H9 (cell line): ENCODE measurements around the gene NBPF26. TPM values are rescaled to one million over a fixed set of nuclear protein-coding genes. Genes with fewer than 3 reads are reported as not detected.
"Not testable (repeated sequence)": the region's sequence is repeated elsewhere in the genome, so short reads cannot be mapped to it uniquely, and the experiment has no call there.

Source experiments
- DNase-seq: peaks from one replicate; pipeline ENCODE4 v3.0.0-alpha.2; 2017
- H2AFZ ChIP-seq: one replicate; pipeline ENCODE4 v1.6.1; 2013; ENCODE audit warnings: mild to moderate bottlenecking, low read length, control low read depth, moderate library complexity
- H2AK5ac ChIP-seq: 2 replicates; pipeline ENCODE4 v1.6.1; 2013; ENCODE audit warnings: low read length, control low read depth, mixed read lengths; ENCODE audit not compliant: insufficient read length
- H2BK120ac ChIP-seq: one replicate; pipeline ENCODE4 v1.6.1; 2013; ENCODE audit warnings: low read depth, mild to moderate bottlenecking, low read length, control low read depth, inconsistent platforms; ENCODE audit not compliant: poor library complexity, severe bottlenecking
- H2BK12ac ChIP-seq: 2 replicates; pipeline ENCODE4 v1.6.1; 2013; ENCODE audit warnings: low read length, control low read depth, mixed read lengths, low read depth; ENCODE audit not compliant: insufficient read length
- H2BK15ac ChIP-seq: 2 replicates; pipeline ENCODE4 v1.6.1; 2013; ENCODE audit warnings: low read depth, low read length, control low read depth
- H2BK20ac ChIP-seq: one replicate; pipeline ENCODE4 v1.6.1; 2013; ENCODE audit warnings: low read depth, mild to moderate bottlenecking, low read length, control low read depth, inconsistent platforms; ENCODE audit not compliant: poor library complexity, severe bottlenecking
- H2BK5ac ChIP-seq: 2 replicates; pipeline ENCODE4 v1.6.1; 2013; ENCODE audit warnings: low read length, control low read depth, mixed read lengths; ENCODE audit not compliant: insufficient read length
- H3K14ac ChIP-seq: 2 replicates; pipeline ENCODE4 v1.6.1; 2013; ENCODE audit warnings: low read length, control low read depth; ENCODE audit not compliant: insufficient read depth
- H3K18ac ChIP-seq: 2 replicates; pipeline ENCODE4 v1.6.1; 2013; ENCODE audit warnings: low read depth, mild to moderate bottlenecking, mixed read lengths, low read length, control low read depth; ENCODE audit not compliant: insufficient read length
- H3K23ac ChIP-seq: 2 replicates; pipeline ENCODE4 v1.6.1; 2013; ENCODE audit warnings: low read length, control low read depth, mixed read lengths, low read depth; ENCODE audit not compliant: insufficient read length
- H3K23me2 ChIP-seq: 2 replicates; pipeline ENCODE4 v1.6.1; 2013; ENCODE audit warnings: low read depth, mild to moderate bottlenecking, mixed read lengths, low read length, control low read depth; ENCODE audit not compliant: insufficient read length, poor library complexity, severe bottlenecking
- H3K27ac ChIP-seq: 2 replicates; pipeline ENCODE4 v1.5.1; 2013; ENCODE audit warnings: low read length, control low read depth, mixed read lengths, low read depth; ENCODE audit not compliant: insufficient read length
- H3K27me3 ChIP-seq: 2 replicates; pipeline ENCODE4 v1.6.1; 2013; ENCODE audit warnings: low read length, control low read depth, inconsistent platforms; ENCODE audit not compliant: insufficient read depth
- H3K4ac ChIP-seq: 2 replicates; pipeline ENCODE4 v1.6.1; 2013; ENCODE audit warnings: low read depth, mild to moderate bottlenecking, control low read depth, inconsistent platforms, low read length, moderate library complexity
- H3K4me1 ChIP-seq: 2 replicates; pipeline ENCODE4 v1.6.1; 2013; ENCODE audit warnings: low read length, control low read depth, inconsistent platforms; ENCODE audit not compliant: insufficient read depth
- H3K4me2 ChIP-seq: 2 replicates; pipeline ENCODE4 v1.6.1; 2013; ENCODE audit warnings: low read length, control low read depth, mixed read lengths; ENCODE audit not compliant: insufficient read length, insufficient read depth
- H3K56ac ChIP-seq: 2 replicates; pipeline ENCODE4 v1.6.1; 2013; ENCODE audit warnings: low read depth, mild to moderate bottlenecking, mixed read lengths, low read length, control low read depth; ENCODE audit not compliant: insufficient read length
- H3K79me1 ChIP-seq: 2 replicates; pipeline ENCODE4 v1.6.1; 2013; ENCODE audit warnings: low read depth, mild to moderate bottlenecking, moderate library complexity, low read length, control low read depth, inconsistent platforms; ENCODE audit not compliant: insufficient read depth, poor library complexity, severe bottlenecking
- H3K79me2 ChIP-seq: 2 replicates; pipeline ENCODE4 v1.6.1; 2013; ENCODE audit warnings: low read length, control low read depth, inconsistent platforms; ENCODE audit not compliant: insufficient read depth
- H3K9ac ChIP-seq: 2 replicates; pipeline ENCODE4 v1.6.1; 2013; ENCODE audit warnings: low read length, control low read depth, mixed read lengths; ENCODE audit not compliant: insufficient read length; ENCODE audit errors: extremely low read depth
- H3K9me3 ChIP-seq: one replicate; pipeline ENCODE4 v1.6.1; 2013; ENCODE audit warnings: low read depth, low read length, inconsistent platforms; ENCODE audit not compliant: control insufficient read depth
- H3T11ph ChIP-seq: one replicate; pipeline ENCODE4 v1.6.1; 2013; ENCODE audit warnings: mild to moderate bottlenecking, low read length, control low read depth, inconsistent platforms
- H4K20me1 ChIP-seq: one replicate; pipeline ENCODE4 v1.6.1; 2013; ENCODE audit not compliant: control insufficient read depth, insufficient read length, insufficient read depth
- H4K5ac ChIP-seq: 2 replicates; pipeline ENCODE4 v1.6.1; 2013; ENCODE audit warnings: low read depth, mild to moderate bottlenecking, mixed read lengths, low read length, control low read depth; ENCODE audit not compliant: insufficient read length
- H4K8ac ChIP-seq: replicated peaks from 2 replicates; pipeline ENCODE4 v1.6.1; 2013; ENCODE audit warnings: low read length, control low read depth, mixed read lengths, low read depth; ENCODE audit not compliant: insufficient read length
- H4K91ac ChIP-seq: 2 replicates; pipeline ENCODE4 v1.6.1; 2013; ENCODE audit warnings: low read depth, mild to moderate bottlenecking, moderate library complexity, mixed read lengths, low read length, control low read depth; ENCODE audit not compliant: insufficient read length
- H3K27ac Mint-ChIP-seq, 3 experiments: 2 replicates in 2 of 3; 3 replicates in 1 of 3; pipeline ENCODE4 v1.8.0; 2020 to 2021; ENCODE audit warnings: mixed read lengths in 3 of 3, mild to moderate bottlenecking in 1 of 3, moderate library complexity in 1 of 3
- H3K27me3 Mint-ChIP-seq: 2 replicates; pipeline ENCODE4 v1.8.0; 2021; ENCODE audit warnings: low read depth, mild to moderate bottlenecking, moderate library complexity, mixed read lengths
- H3K36me3 Mint-ChIP-seq, 3 experiments: 2 replicates in 2 of 3; 3 replicates in 1 of 3; pipeline ENCODE4 v1.8.0; 2020 to 2021; ENCODE audit warnings: low read depth in 3 of 3, mixed read lengths in 3 of 3; ENCODE audit not compliant: insufficient read depth in 1 of 3
- H3K4me1 Mint-ChIP-seq, 2 experiments: 2 replicates each; pipeline ENCODE4 v1.8.0; 2020; ENCODE audit warnings: mixed read lengths in 2 of 2
- H3K4me3 Mint-ChIP-seq, 2 experiments: 2 replicates in 1 of 2; 3 replicates in 1 of 2; pipeline ENCODE4 v1.8.0; 2020 to 2021; ENCODE audit warnings: mild to moderate bottlenecking in 2 of 2, mixed read lengths in 2 of 2, moderate library complexity in 1 of 2
- H3K9me3 Mint-ChIP-seq, 2 experiments: 2 replicates in 1 of 2; 3 replicates in 1 of 2; pipeline ENCODE4 v1.8.0; 2020; ENCODE audit warnings: mild to moderate bottlenecking in 2 of 2, mixed read lengths in 2 of 2, moderate library complexity in 1 of 2
- WGBS: extraction: QIAGEN DNeasy Blood & Tissue Kit; methylation state at CpG from one replicate; pipeline ENCODE4 v1.1.7; 2013; ENCODE audit warnings: missing lambda C conversion rate, low lambda C conversion rate, mixed read lengths; ENCODE audit not compliant: insufficient read length; ENCODE audit errors: extremely low coverage; 5-methylcytosine and 5-hydroxymethylcytosine counted together
- total RNA-seq: library from RNA; stranded (reverse); gene quantifications from 2 replicates; pipeline ENCODE4 v1.2.1, GENCODE V29; 2021

The NBPF26 gene
- total RNA-seq, 1 experiment from 2014 or later = 9.9 TPM

DNA sequence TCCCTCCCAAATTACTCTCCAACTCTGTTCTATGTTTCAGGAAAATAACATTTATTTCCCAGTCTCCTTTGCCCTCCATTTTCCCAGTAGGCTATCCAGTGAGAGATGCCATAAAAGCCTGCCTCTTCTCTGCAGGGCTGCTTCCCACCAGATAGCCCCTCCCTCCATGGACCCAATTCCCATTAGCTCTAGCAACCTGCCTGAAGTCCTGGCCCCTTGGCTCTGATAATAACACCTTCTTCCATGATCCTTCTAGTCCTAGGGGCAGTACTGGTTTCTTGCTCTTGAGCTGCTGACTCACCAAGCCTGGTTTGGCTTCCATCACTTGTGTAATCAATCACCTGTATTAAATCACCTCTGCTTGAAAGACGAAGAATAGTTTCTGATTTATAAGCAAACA, 156.3 kb downstream of the NBPF26 start:
- H3K4ac ChIP-seq, H3K36me3 Mint-ChIP-seq, H4K5ac ChIP-seq, H3K4me1 ChIP-seq, H3K4me2 ChIP-seq, H2BK12ac ChIP-seq, H3K9me3 ChIP-seq, H3K23ac ChIP-seq, H2BK20ac ChIP-seq, H3K4me3 Mint-ChIP-seq, H2AK5ac ChIP-seq, H2BK120ac ChIP-seq, H3K27ac Mint-ChIP-seq, H3K23me2 ChIP-seq, H3T11ph ChIP-seq, H4K91ac ChIP-seq, H4K8ac ChIP-seq, H3K27me3 ChIP-seq, H3K79me2 ChIP-seq, H3K9ac ChIP-seq, H3K9me3 Mint-ChIP-seq, H2AFZ ChIP-seq, H3K79me1 ChIP-seq, H2BK15ac ChIP-seq, H3K14ac ChIP-seq, H3K18ac ChIP-seq, H4K20me1 ChIP-seq, H3K4me1 Mint-ChIP-seq, H3K56ac ChIP-seq, H3K27me3 Mint-ChIP-seq, H2BK5ac ChIP-seq, H3K27ac ChIP-seq: not testable (repeated sequence)
- no CpG with 5 or more reads among the region's 1 CpG for WGBS
- peak; percentile 36 for DNase-seq

DNA sequence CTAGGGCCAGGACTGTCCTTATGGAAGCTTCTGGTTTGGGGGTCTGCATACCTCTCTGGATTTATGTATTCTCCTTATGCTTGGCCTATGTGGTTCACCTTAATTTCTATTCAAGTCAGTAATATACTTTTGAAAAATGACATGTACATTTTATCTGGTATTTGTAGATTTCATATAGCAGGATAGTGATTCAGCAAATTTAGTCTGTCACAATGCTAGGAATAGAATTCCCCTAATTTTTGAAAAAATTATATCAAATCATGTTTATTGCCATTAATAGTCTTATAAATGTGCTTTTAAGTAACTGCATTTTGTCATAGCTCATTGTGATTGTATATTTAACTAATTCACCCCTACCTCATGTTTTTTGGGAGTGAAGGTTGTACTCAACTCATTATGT, 158.2 kb downstream of the NBPF26 start:
- not testable (repeated sequence) for DNase-seq, H2BK120ac ChIP-seq, H3K9me3 Mint-ChIP-seq, H3K79me1 ChIP-seq, H4K8ac ChIP-seq, H3K27me3 Mint-ChIP-seq, H3K4ac ChIP-seq, H4K20me1 ChIP-seq, H2BK20ac ChIP-seq, H3K9me3 ChIP-seq, H3K18ac ChIP-seq, H3K9ac ChIP-seq, H3K56ac ChIP-seq, H3K27ac Mint-ChIP-seq, H2AFZ ChIP-seq, H2AK5ac ChIP-seq, H2BK12ac ChIP-seq, H3K23me2 ChIP-seq, H3K27ac ChIP-seq, H3K27me3 ChIP-seq, H3T11ph ChIP-seq, H2BK15ac ChIP-seq, H4K5ac ChIP-seq, H3K4me1 Mint-ChIP-seq, H3K4me2 ChIP-seq, H3K79me2 ChIP-seq, H3K4me3 Mint-ChIP-seq, H3K36me3 Mint-ChIP-seq, H3K23ac ChIP-seq, H4K91ac ChIP-seq, H3K14ac ChIP-seq, H3K4me1 ChIP-seq, H2BK5ac ChIP-seq

Other genes starting within 250 kb of the NBPF26 start
- gene PPIAL4A, start 165.8 kb downstream of the NBPF26 start, total RNA-seq = not detected in 2 replicates